Lower leg skin (tissue), 4 donors: ENCODE measurements around the gene RAB30. TPM values are rescaled to one million over a fixed set of nuclear protein-coding genes. Genes with fewer than 3 reads are reported as not detected.

Experiments used
- DNase-seq, 2 donors: peaks; one replicate each; pipeline ENCODE4 v3.0.0-alpha.2; 2019; ENCODE audit warnings: low spot score in 2 of 2
- H3K4me3 ChIP-seq: fragments of 200-600 bp; sonication (generic); 2 replicates; pipeline ENCODE4 v1.5.1; 2017; ENCODE audit warnings: mild to moderate bottlenecking, low read depth; ENCODE audit not compliant: poor library complexity, severe bottlenecking
- CTCF ChIP-seq, 3 donors: fragments of 450-650 bp; IDR thresholded peaks; one replicate each; pipeline ENCODE4 v1.5.1; 2016; ENCODE audit warnings: antibody characterized with exemption in 3 of 3, mild to moderate bottlenecking in 3 of 3, moderate library complexity in 2 of 3
- POLR2A ChIP-seq, 2 donors: fragments of 450-650 bp; IDR thresholded peaks; one replicate each; pipeline ENCODE4 v1.6.1; 2016 to 2017; ENCODE audit warnings: antibody characterized with exemption in 2 of 2, mild to moderate bottlenecking in 1 of 2, moderate library complexity in 1 of 2
- WGBS, 2 donors: methylation state at CpG; one replicate each; pipeline ENCODE4 v1.1.5; 2018; 5-methylcytosine and 5-hydroxymethylcytosine counted together
- intact Hi-C: fragments of 100-400 bp; cut with DNase I; formaldehyde crosslinking; loops from one replicate; pipeline ENCODE4 v1.15.0; 2023; ENCODE audit warnings: low total_unique reads
- total RNA-seq, 4 donors: library from RNA; depleted of rRNA; stranded (reverse); fragments of >200 nt; gene quantifications; one replicate each; pipeline ENCODE4 v1.1.0, GENCODE V29; 2016

Gene RAB30
- total RNA-seq, 4 donors from 2014 or later = 13.4 to 53.9 (median 25.7) TPM

- intact Hi-C loops = no loop called here
- TF ChIP-seq POLR2A (IDR thresholded peaks at IDR 0.05) (no peak), CTCF (IDR thresholded peaks at IDR 0.05) (no peak)
- no peak overlapping the region for H3K4me3 ChIP-seq
- DNase-seq = no peak
- 48 to 59% methylated on average over 3 of the region's 3 CpGs for WGBS, 2 donors
These were observed 77.0 kb downstream of the RAB30 start for GRCh38 chr11:82994604-82995230.

GRCh38 chr11:82992223-82992622, 79.5 kb downstream of the RAB30 start:
- DNase-seq = no peak
- WGBS, 2 donors = 82 to 93% methylated on average over 1 of the region's 1 CpG

GRCh38 chr11:82989628-82990404, 81.9 kb downstream of the RAB30 start:
- WGBS, 2 donors = 84% methylated on average over 9 of the region's 9 CpGs
- intact Hi-C loops = no loop called here
- H3K4me3 ChIP-seq = no peak overlapping the region
- DNase-seq = no peak
- TF ChIP-seq CTCF (IDR thresholded peaks at IDR 0.05) (no peak), POLR2A (IDR thresholded peaks at IDR 0.05) (no peak)

More at GRCh38 chr11:82992223-82992622, 79.5 kb downstream of the RAB30 start:
- intact Hi-C loops = no loop called here
- TF ChIP-seq POLR2A (IDR thresholded peaks at IDR 0.05) = no peak
- no peak for TF ChIP-seq CTCF (IDR thresholded peaks at IDR 0.05)
- no peak overlapping the region for H3K4me3 ChIP-seq

- intact Hi-C loops = no loop called here
- WGBS, 2 donors = 72 to 84% methylated on average over 7 of the region's 7 CpGs
- H3K4me3 ChIP-seq = no peak overlapping the region
- TF ChIP-seq POLR2A (IDR thresholded peaks at IDR 0.05) (no peak), CTCF (IDR thresholded peaks at IDR 0.05) (no peak)
- DNase-seq = no peak
These were observed 82.6 kb downstream of the RAB30 start for GRCh38 chr11:82988936-82989627.

- no peak overlapping the region for H3K4me3 ChIP-seq
- intact Hi-C loops = no loop called here
- DNase-seq = no peak
- TF ChIP-seq CTCF (IDR thresholded peaks at IDR 0.05) = no peak
- no peak for TF ChIP-seq POLR2A (IDR thresholded peaks at IDR 0.05)
- 94 to 97% methylated on average over 2 of the region's 2 CpGs for WGBS, 2 donors
These were observed 83.7 kb downstream of the RAB30 start for GRCh38 chr11:82987997-82988396.
